GM18502 (cell line): ENCODE results near the gene SYNE3.

Experiments used
- ATAC-seq: cut with Tn5 transposase; IDR thresholded peaks from one replicate; pipeline ENCODE4 v1.9.1; 2021; ENCODE audit warnings: mild to moderate bottlenecking; ENCODE audit not compliant: unreplicated experiment, poor library complexity

SYNE3 gene

DNA sequence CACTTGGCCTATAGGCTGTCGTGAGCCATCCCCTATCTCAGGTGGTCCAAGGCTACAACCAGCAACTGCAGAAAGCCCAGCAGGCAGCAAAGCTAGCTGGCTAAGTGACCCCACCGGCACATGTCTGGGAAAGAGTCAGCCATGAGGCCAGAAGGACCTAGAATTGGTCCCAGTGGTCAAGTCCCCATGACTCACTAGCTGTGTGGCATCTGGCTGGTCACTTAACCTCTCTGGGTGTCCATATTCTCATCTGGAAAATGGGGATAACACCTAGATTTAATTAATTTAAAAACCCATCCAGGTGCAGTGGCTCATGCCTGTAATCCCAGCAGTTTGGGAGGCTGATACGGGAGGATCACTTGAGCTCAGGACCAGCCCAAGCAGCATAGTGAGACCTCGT lies 37.6 kb downstream of the SYNE3 start:
- ATAC-seq, result no peak

DNA sequence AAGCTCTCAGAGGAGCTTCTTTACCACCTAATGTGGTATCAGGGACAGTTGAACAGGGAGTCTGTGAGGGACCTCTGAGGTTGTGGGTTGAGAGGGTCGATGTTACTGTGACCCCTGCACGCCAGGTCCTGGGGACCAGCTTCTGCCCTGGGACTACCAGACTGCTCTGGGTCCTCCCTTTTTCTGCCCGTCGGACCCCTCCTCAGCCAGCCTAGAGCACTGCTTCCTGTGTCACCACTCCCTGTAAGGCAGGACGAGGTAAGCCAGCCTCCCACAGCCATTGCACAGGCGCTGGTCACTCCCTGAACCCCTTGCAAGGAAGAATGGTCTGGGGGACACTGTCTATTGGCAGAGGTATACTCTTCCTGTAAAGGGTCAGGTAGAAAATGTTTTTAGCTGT lies 38.1 kb downstream of the SYNE3 start:
- ATAC-seq, result no peak

DNA sequence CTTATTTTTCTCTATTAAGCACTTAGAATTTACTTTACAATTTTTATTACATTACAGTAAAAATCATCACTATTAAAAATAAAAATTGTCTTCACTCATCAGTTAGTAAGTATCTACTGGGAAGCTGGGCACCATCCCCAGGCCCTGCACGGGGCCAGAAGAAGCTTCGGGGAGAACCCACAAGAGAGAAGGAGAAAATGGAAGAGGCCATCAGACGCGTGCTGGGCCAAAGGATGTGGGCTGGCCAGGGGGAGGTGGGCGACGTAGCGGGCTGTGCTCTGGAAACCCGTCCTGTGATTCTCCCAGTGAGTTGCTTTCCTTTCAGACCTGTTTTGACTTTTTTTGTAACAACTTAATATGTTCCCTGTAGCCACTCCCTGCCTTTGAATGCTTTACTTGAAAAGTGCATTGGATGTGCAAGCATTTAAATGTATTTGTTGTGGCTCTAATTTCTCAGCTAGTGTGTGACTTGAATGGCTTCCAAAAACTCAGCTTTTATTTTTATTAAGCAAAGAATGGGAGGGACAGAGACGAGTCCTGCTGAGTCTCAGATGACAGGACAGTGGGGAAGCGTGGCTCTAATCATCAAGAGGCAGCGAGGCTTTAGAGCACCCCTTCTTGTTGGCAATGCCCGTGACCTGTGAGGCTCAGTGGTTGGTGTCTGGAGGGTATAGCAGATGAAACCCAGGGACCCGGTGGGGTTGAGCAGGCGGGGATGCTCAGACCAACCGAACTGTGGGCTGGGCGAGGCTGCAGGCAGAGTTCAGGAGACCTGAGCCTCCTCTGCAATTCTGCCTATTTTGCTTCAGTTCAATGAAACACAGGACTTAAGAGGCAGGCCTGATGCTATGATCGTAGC lies 38.8 kb downstream of the SYNE3 start:
- ATAC-seq, result no peak

DNA sequence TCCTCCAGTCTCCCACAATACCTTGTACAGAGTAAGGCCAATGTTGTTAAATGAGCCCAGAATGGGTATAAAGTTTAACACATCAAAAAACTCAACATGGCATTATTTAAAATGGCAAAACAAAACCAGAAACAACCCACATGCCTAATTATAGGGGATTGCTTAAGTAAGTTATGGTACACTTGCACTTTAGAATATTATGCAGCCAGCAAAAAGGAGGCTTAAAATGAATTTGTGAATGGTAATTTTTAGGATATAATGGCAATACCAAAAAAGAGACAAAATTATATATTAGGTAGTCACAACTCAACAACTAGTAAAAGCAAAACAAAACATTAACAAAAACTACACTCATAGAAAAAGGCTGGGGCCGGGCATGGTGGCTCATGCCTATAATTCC lies 39.7 kb downstream of the SYNE3 start:
- no peak for ATAC-seq

DNA sequence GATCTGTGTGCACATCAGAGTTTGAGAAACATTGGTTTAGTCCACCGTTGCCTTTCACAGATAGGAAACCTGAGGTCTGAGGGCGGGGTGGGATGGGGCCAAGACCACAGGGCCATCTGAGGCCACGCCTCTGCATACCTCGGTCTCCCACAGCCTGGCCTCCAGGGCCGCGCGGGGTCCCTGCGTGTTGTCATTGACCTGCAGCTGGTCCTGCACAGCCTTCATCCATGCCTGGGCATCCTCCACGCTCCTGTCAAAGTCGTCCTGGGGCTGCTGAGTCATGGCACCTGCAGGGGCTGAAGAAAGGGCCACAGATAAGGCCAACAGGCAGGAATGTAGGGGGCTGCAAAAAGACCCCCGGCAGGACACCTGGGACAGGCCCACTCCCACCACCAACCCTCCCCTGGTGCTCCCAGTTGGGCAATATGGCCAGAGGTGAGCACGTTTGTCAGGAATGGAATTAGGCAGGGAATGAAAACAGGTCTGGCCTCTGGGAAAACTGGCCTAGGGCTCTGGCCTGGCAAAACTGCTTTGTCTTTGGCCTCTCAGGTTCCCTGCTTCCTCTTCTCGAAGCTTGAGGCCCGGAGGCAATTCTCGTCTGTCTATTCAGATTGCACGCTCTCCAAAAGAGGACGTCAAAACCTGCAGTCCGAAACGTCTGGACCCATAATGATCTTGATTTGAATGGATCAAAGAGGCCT lies 40.8 kb downstream of the SYNE3 start:
- ATAC-seq, result no peak

DNA sequence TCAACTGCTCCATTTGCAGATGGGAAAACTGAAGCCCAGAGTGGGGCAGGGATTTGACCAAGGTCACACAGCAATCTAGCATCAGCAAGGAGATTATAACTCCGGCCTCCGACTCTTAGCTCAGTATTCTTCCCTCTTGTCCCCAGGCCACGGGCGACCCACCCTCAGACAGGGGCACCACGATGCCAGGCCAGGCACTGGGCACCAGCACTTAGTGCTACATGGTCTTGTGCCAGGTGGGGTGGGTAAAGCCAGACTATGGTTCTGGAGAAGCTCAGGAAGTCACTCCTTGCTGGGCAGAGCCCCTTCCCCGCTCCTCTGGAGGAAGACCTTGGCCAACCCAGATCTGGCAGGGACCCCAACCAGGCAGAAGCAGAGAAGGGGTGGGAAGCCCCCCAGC lies 41.5 kb downstream of the SYNE3 start:
- ATAC-seq, result no peak

DNA sequence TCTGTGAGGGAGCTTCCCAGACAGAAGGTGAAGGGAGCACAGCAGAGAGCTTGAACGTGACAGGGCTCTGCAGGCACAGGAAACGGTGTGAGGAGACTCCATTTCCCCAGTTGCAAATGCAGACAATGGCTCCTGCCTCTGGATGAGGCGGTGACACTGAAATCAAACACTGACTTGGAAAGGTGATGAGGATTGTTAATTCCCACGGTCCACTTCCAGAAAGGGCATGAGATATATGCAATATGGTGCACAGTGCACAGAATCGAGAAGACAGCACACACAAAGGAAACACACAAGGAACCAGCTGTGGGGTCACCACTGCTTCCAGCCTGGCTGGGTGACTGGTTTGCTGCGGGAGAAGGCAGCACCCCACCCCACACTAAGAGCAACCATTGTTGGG lies 42.0 kb downstream of the SYNE3 start:
- ATAC-seq, result no peak

DNA sequence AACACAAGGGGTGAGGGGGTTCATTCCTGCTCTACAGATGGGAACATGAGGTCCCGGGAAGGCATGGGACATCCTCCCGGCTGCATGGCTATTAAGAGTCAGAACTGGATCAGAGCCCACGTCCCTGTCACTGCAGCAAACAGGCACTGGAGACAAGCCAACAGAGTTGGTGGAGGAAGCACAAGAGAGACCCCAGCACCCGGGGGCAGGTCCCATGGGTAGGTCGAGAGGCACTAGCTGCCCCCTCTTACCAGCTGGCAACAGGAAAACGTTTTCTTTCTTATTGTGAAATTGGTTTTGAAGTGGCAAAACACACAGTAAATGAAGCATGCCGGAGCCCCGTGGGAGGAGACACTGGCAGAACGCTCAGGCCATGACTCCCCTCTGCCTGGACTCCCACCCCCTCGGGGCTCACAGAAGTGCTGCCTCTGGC lies 43.6 kb downstream of the SYNE3 start:
- ATAC-seq, result no peak

DNA sequence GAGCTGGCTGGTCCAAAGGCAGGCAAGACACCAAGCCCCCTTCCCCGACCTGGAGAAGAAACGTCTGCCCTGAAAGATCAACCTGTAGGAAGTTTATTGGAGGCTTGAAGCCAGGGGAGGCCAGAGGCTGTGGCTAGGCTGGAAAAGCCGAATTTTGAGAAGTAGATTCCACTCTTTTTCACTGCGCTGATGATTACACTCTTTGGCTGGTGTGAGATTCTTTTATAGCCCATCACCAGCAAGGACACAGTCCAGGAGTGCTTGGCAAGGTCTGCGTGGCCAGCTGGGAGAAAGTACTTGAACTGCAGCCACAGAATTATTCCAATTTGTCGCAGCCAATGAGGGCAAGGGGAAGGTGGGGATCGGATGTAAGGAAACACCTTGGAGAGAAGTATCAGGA lies 45.0 kb downstream of the SYNE3 start:
- no peak for ATAC-seq

DNA sequence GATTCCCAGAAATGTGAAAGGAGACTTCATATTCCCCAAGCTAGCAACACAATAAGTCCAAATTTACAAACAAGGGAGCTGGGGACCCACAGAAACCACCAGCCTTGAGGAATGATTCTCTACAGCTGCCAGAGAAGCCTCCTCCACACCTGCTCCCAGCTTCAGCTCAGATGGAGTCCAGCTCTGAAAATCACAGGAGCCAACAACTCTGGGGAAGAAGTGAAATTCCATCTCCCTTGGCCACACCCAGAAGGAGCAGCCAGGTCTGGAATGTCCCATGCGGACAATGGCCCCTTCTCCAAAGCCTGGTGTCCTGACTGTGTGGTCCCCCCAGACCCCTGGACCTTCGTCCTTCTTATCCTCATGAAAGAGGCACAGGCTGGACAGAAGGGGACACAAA lies 45.4 kb downstream of the SYNE3 start:
- ATAC-seq, result no peak

DNA sequence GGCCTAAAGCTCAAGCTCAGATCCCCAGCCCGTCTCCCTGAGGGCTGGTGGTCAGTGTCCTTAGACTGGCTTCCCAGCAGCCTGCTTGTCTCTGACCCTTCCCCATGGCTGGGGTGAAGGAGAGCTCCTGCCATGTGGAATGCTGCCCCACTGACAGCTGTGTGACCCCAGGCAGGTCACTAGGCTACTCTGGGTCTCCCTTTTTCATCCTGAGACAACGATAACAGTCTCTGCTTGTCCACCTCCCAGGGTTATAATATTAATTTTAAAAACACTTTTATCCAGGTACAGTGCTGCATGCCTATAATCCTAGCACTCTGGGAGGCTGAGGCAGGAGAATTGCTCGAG lies 47.3 kb downstream of the SYNE3 start:
- no peak for ATAC-seq

DNA sequence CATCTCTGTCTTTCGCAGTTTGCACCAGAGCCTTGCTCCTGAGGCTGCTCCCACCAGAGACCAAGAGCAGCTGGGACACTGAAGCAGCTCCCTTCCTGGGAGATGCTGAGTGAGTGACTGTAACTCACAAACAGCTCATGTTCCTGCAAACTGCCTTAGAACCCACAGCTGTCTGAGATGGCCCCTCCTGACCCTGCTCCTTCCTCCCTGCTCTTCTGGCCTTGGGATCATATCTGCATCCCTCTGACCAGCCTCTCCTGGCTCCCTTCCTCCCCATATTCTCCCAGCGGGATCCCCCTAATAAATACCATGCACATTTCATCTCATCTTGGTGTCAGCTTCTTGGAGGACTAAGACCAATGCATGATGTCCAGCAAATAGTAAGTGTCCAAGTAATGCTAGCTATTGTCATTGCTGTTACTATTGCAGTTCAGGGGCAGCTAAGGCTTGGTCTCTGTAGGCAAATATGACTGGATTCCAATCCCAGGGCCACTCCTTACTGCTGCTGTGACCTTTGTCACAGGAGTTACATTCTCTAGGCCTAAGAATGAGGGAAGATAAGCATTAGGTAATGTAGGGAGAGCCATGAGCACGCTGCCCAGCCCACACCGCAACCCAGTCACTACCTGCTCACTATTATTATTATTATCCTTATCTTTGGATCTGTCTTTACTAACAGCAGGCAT lies 47.9 kb downstream of the SYNE3 start:
- no peak for ATAC-seq

DNA sequence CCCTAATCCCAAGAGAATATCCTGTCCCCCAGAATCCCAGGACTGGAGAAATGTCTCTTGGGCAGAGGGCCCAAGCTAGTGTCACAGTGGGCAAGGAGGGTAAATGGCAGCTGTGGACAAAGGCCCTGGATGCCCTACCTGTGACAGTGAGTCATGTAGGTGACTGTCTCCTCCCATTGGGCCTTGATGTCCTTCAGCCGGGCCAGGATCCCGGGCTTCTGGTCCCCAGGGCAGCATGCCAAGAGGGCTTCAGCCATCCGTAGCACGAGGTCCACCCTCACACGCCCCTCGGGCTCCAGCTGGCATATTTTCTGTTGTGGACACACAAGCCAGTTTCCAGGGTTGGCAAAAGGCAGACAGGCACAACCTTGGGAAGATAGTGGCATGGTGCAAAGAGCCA lies 48.8 kb downstream of the SYNE3 start:
- no peak for ATAC-seq

DNA sequence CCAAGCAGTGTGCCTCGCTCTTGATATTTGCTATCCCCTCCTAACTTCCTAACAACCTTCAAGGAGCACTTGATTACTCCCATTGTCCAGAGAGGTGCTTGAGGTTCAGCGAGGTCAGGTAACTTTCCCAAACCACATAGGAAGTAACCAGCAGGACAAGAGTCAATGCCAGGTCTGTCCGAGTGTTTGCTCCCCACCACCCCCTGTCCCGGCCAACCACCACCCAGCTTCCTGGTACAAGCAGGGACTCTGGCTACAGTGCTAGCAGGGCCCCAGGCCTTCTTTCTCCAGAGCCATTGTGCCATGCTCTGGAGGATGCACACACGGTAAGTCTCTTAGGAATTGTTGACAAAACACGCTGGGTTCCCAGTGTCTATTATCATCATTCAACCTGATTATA lies 49.2 kb downstream of the SYNE3 start:
- no peak for ATAC-seq
